HG02938 (cell line): ENCODE measurements around the gene PCDHGB6.
"Not testable (repeated sequence)": the region's sequence is repeated elsewhere in the genome, so short reads cannot be mapped to it uniquely, and the experiment has no call there.

Experiments
- ATAC-seq: cut with Tn5 transposase; IDR thresholded peaks from one replicate; pipeline ENCODE4 v1.9.1; 2021; ENCODE audit warnings: mild to moderate bottlenecking, moderate library complexity; ENCODE audit not compliant: unreplicated experiment

PCDHGB6 gene

GRCh38 chr5:141388661-141389060, 19.2 kb upstream of the PCDHGB6 start:
- no peak for ATAC-seq

GRCh38 chr5:141389153-141390042, 18.4 kb upstream of the PCDHGB6 start:
- no peak for ATAC-seq

DNA sequence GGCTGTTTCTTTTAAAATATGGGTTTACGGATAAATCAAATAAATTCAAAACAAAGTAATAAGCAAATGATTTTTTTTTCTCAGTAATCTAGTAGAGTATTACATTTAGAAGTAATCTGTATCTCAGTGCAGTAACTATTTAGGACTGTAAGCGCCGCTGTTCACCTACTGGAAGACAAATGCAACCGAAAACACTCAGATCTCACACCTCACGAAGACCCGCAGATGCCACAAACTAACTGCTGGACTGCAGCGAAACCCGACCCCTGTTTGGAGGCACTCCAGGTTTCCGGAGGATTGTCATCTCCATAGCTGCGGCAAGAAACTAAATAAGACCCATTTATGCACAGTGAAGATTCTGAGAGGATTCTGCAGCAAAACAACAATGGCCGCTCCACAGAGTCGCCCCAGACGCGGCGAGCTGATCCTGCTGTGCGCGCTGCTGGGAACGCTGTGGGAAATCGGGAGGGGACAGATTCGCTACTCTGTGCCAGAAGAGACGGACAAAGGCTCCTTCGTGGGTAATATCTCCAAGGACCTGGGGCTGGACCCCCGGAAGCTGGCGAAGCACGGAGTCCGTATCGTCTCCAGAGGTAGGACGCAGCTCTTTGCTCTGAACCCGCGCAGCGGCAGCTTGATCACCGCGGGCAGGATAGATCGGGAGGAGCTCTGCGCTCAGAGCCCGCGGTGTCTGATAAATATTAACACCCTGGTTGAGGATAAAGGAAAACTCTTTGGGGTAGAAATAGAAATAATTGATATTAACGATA, 15.2 kb upstream of the PCDHGB6 start, which contains the start of gene PCDHGA8:
Gene PCDHGA8, plus strand, starts transcription at position 205 of the 770 bp plus-strand sequence. Its CDS starts 181 bp downstream, at position 386.
- no peak for ATAC-seq

- ATAC-seq = no peak
Observed at GRCh38 chr5:141393267-141393666, 14.6 kb upstream of the PCDHGB6 start.

DNA sequence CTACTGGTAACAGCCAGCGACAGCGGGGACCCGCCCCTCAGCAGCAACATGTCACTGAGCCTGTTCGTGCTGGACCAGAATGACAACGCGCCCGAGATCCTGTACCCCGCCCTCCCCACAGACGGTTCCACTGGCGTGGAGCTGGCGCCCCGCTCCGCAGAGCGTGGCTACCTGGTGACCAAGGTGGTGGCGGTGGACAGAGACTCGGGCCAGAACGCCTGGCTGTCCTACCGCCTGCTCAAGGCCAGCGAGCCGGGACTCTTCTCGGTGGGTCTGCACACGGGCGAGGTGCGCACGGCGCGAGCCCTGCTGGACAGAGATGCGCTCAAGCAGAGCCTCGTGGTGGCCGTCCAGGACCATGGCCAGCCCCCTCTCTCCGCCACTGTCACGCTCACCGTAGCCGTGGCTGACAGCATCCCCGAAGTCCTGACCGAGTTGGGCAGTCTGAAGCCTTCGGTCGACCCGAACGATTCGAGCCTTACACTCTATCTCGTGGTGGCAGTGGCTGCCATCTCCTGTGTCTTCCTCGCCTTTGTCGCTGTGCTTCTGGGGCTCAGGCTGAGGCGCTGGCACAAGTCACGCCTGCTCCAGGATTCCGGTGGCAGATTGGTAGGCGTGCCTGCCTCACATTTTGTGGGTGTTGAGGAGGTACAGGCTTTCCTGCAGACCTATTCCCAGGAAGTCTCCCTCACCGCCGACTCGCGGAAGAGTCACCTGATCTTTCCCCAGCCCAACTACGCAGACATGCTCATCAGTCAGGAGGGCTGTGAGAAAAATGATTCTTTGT, 13.2 kb upstream of the PCDHGB6 start:
- ATAC-seq = not testable (repeated sequence)

DNA sequence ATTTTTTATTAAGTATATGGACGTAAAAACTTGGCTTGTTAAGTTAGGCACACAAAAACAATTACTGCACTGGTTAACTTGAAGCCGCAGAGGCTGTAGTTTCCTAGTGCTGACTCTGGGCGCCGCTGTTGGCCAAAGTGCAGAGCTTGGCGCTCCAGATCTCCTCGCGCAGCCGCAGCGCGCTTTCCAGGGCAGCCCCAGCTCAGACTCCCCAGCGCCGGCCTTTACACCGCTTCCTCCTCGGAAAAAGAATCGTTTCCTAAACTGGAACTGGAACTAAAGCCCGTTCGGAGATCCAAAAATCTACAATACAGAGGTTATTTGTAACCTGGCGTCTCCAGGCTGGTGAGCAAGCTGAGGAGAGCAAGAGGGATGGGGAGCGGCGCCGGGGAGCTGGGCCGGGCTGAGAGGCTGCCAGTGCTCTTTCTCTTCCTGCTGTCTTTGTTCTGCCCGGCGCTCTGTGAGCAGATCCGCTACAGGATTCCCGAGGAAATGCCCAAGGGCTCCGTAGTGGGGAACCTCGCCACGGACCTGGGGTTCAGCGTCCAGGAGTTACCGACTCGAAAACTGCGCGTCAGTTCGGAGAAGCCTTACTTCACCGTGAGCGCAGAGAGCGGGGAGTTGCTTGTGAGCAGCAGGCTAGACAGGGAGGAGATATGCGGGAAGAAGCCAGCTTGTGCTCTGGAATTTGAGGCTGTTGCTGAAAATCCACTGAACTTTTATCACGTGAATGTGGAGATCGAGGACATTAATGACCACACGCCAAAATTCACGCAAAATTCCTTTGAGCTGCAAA, 9.9 kb upstream of the PCDHGB6 start, which contains the start of gene PCDHGB5:
Gene PCDHGB5, plus strand, starts transcription at position 192 of the 796 bp plus-strand sequence. Its CDS starts 181 bp downstream, at position 373.
- ATAC-seq = peak; percentile 81

- no peak for ATAC-seq
Observed at GRCh38 chr5:141398608-141399007, 9.2 kb upstream of the PCDHGB6 start.

- no peak for ATAC-seq
Observed at GRCh38 chr5:141399555-141400258, 8.1 kb upstream of the PCDHGB6 start.

- no peak for ATAC-seq
Observed at GRCh38 chr5:141402553-141403243, 5.1 kb upstream of the PCDHGB6 start, which contains the start of gene PCDHGA9. TSS of gene PCDHGA9 (plus strand) at chr5:141402778. CDS start at chr5:141402953, 175 bp downstream.

GRCh38 chr5:141403387-141403786, 4.4 kb upstream of the PCDHGB6 start:
- ATAC-seq = no peak

DNA sequence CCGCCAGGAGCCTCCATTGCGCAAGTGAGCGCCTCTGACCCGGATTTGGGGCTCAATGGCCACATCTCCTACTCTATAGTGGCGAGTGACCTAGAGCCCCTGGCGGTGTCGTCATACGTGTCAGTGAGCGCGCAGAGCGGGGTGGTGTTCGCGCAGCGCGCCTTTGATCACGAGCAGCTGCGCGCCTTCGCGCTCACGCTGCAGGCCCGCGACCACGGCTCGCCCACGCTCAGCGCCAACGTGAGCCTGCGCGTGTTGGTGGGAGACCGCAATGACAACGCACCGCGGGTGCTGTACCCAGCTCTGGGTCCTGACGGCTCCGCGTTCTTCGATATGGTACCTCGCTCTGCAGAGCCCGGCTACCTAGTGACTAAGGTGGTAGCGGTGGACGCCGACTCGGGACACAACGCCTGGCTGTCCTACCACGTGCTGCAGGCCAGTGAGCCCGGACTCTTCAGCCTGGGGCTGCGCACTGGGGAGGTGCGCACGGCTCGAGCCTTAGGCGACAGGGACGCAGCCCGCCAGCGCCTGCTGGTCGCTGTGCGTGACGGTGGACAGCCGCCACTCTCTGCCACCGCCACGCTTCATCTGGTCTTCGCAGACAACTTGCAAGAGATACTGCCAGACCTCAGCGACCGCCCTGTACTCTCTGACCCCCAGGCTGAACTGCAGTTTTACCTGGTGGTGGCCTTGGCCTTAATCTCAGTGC, 1.9 kb downstream of the PCDHGB6 start:
- no peak for ATAC-seq

- no peak for ATAC-seq
Observed at GRCh38 chr5:141411575-141411974, 3.8 kb downstream of the PCDHGB6 start.

DNA sequence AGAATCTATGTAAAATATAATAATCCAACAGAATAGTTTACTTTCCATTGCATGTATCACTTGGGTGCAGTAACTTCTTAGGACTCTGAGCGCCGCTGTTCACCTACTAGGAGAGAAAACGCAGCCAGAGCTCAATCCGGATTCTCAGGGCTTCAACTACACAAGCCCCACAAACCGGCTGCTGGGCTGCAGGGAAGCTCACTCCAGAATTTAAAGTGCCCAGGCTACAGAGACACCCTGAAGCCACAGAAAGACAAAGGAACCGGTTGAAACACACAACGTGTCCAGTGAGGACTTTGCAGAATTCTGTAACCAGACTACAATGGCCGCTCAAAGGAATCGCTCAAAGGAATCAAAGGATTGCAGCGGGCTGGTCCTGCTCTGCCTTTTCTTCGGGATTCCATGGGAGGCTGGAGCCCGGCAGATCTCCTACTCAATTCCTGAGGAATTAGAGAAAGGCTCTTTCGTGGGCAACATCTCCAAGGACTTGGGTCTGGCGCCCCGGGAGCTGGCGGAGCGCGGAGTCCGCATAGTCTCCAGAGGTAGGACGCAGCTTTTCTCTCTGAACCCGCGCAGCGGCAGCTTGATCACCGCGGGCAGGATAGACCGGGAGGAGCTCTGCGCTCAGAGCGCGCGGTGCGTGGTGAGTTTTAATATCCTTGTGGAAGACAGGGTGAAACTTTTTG, 5.2 kb downstream of the PCDHGB6 start, which contains the start of gene PCDHGA10:
Gene PCDHGA10, plus strand, starts transcription at position 134 of the 686 bp plus-strand sequence. Its CDS starts 189 bp downstream, at position 323.
- peak; percentile 74 for ATAC-seq

DNA sequence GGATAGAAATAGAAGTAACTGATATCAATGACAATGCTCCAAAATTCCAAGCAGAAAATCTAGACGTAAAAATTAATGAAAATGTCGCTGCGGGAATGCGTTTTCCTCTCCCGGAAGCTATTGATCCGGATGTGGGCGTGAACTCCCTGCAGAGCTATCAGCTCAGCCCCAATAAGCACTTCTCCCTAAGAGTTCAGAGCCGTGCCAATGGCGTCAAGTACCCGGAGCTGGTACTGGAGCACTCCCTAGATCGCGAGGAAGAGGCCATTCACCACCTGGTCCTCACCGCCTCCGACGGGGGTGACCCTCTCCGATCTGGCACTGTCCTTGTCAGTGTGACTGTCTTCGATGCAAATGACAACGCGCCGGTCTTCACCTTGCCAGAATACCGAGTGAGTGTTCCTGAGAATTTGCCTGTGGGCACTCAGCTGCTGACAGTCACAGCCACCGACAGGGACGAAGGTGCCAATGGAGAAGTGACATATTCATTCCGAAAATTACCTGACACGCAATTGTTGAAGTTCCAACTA, 5.8 kb downstream of the PCDHGB6 start:
- no peak for ATAC-seq

- ATAC-seq = not testable (repeated sequence)
Observed at GRCh38 chr5:141414548-141415274, 6.9 kb downstream of the PCDHGB6 start.

- ATAC-seq = not testable (repeated sequence)
Observed at GRCh38 chr5:141415275-141415618, 7.4 kb downstream of the PCDHGB6 start.
